Posterior cingulate gyrus (tissue), 11 donors: Measurements from ENCODE around the gene OPALIN.

ENCODE experiments used
- DNase-seq, 10 donors: peaks; one replicate each; pipeline versions ENCODE4 v3.0.0 to v3.0.0-alpha.2; 2020 to 2021; ENCODE audit warnings: mixed read lengths in 3 of 10
- intact Hi-C: fragments of 100-400 bp; cut with DNase I; formaldehyde crosslinking; loops from one replicate; pipeline ENCODE4 v1.15.1; 2023

OPALIN gene

GRCh38 chr10:96374985-96375830 is 16.4 kb upstream of the OPALIN start:
- intact Hi-C loops: loop anchor here (1.0 to 10.0 kb wide), 6 partner anchors 20 to 650 kb away; partner anchors contain the start of genes TLL2 and TM9SF3
- peak; percentile 80 to 98 (median 92) for DNase-seq

- intact Hi-C loops: loop anchor here (2.0 to 10.0 kb wide), 3 partner anchors 40 to 650 kb away; partner anchors contain the start of gene TM9SF3
- DNase-seq: peak in 3 of 10 donors; percentile 39 to 88 (median 82)
These were observed 15.8 kb upstream of the OPALIN start for GRCh38 chr10:96374639-96374984.

GRCh38 chr10:96374004-96374403 is 15.2 kb upstream of the OPALIN start:
- intact Hi-C loops: loop anchor here (2.0 to 10.0 kb wide), 3 partner anchors 39 to 651 kb away; partner anchors contain the start of gene TM9SF3
- no peak for DNase-seq

- peak in 1 of 10 donors; percentile 56 for DNase-seq
- intact Hi-C loops: loop anchor here (10.0 kb wide), 2 partner anchors 213 to 653 kb away; partner anchors contain the start of gene TM9SF3
These were observed 12.6 kb upstream of the OPALIN start for GRCh38 chr10:96371356-96371755.

GRCh38 chr10:96370584-96371157 is 11.9 kb upstream of the OPALIN start:
- peak in 8 of 10 donors; percentile 37 to 94 (median 69) for DNase-seq
- intact Hi-C loops: loop anchor here (10.0 kb wide), 2 partner anchors 214 to 654 kb away; partner anchors contain the start of gene TM9SF3

GRCh38 chr10:96369890-96370583 is 11.2 kb upstream of the OPALIN start:
- peak in 1 of 10 donors; percentile 85 for DNase-seq
- intact Hi-C loops: loop anchor here (10.0 kb wide), 2 partner anchors 215 to 655 kb away; partner anchors contain the start of gene TM9SF3

- peak in 1 of 10 donors; percentile 69 for DNase-seq
- intact Hi-C loops: no loop called here
These were observed 10.2 kb upstream of the OPALIN start for GRCh38 chr10:96368971-96369370.

- intact Hi-C loops: no loop called here
- DNase-seq: no peak
These were observed 8.7 kb upstream of the OPALIN start for GRCh38 chr10:96367470-96367869.

- intact Hi-C loops: no loop called here
- DNase-seq: no peak
These were observed 7.7 kb upstream of the OPALIN start for GRCh38 chr10:96366508-96366907.

GRCh38 chr10:96365571-96365970 is 6.8 kb upstream of the OPALIN start:
- no peak for DNase-seq
- intact Hi-C loops: no loop called here

GRCh38 chr10:96360766-96361165 is 2.0 kb upstream of the OPALIN start:
- no peak for DNase-seq
- intact Hi-C loops: no loop called here

GRCh38 chr10:96360331-96360730 is 1.5 kb upstream of the OPALIN start:
- intact Hi-C loops: no loop called here
- DNase-seq: no peak

GRCh38 chr10:96359616-96360015 is 814 bp upstream of the OPALIN start:
- intact Hi-C loops: no loop called here
- no peak for DNase-seq

- intact Hi-C loops: no loop called here
- DNase-seq: peak in 8 of 10 donors; percentile 38 to 94 (median 65)
These were observed 1.7 kb downstream of the OPALIN start for GRCh38 chr10:96357038-96357620.

GRCh38 chr10:96352582-96352981 is 6.2 kb downstream of the OPALIN start:
- intact Hi-C loops: no loop called here
- DNase-seq: no peak

GRCh38 chr10:96352027-96352426 is 6.8 kb downstream of the OPALIN start:
- DNase-seq: no peak
- intact Hi-C loops: no loop called here

- intact Hi-C loops: no loop called here
- no peak for DNase-seq
These were observed 12.5 kb downstream of the OPALIN start for GRCh38 chr10:96346295-96346694.

- intact Hi-C loops: no loop called here
- no peak for DNase-seq
These were observed 13.6 kb downstream of the OPALIN start for GRCh38 chr10:96345222-96345621.

GRCh38 chr10:96344178-96344577 is 14.6 kb downstream of the OPALIN start:
- no peak for DNase-seq
- intact Hi-C loops: no loop called here

- intact Hi-C loops: no loop called here
- no peak for DNase-seq
These were observed 16.4 kb downstream of the OPALIN start for GRCh38 chr10:96342402-96342801.
